ENCODE data around the gene DISP3. TPM values are rescaled to one million over a fixed set of nuclear protein-coding genes. Genes with fewer than 3 reads are reported as not detected.
A peak's percentile ranks its signal among the peaks of the same experiment; 100 is the strongest.

The DISP3 gene
- total and polyA plus RNA-seq, 2 of the 13 experiments (the other 11 are each of a cell fraction or from before 2014, with no cell fraction given), result 0.08 to 0.13 TPM

- no peak for TF ChIP-seq MNT (IDR thresholded peaks at IDR 0.05)
- no peak for TF ChIP-seq ZNF432 (CRISPR knock-in tag; IDR thresholded peaks at IDR 0.05; ENCODE audit: borderline replicate concordance)
- no peak for TF ChIP-seq JUND (CRISPR knock-in tag; IDR thresholded peaks at IDR 0.05)
- no peak for TF ChIP-seq ZNF512 (CRISPR knock-in tag; IDR thresholded peaks at IDR 0.05)
- TF ChIP-seq CBFB (CRISPR knock-in tag; IDR thresholded peaks at IDR 0.05), result no peak; the same call in 1 of the 2 replicates
- TF ChIP-seq MXD1 (CRISPR knock-in tag; IDR thresholded peaks at IDR 0.05), result peak; percentile 71; the same call in 1 of the 2 replicates
- TF ChIP-seq ZNF558 (CRISPR knock-in tag; IDR thresholded peaks at IDR 0.05; ENCODE audit: borderline replicate concordance), result peak; percentile 96; the same call in 1 of the 2 replicates
- TF ChIP-seq MTF2 (CRISPR knock-in tag; IDR thresholded peaks at IDR 0.05; ENCODE audit: borderline replicate concordance), result no peak
- no peak for TF ChIP-seq MBD4 (IDR thresholded peaks at IDR 0.05; ENCODE audit: borderline replicate concordance, low read length)
- TF ChIP-seq AFF4 (CRISPR knock-in tag; IDR thresholded peaks at IDR 0.05), result no peak
- TF ChIP-seq ZNF275 (CRISPR knock-in tag; IDR thresholded peaks at IDR 0.05; ENCODE audit: borderline replicate concordance), result peak; percentile 95; the same call in 1 of the 2 replicates
- TF ChIP-seq KDM6A (CRISPR knock-in tag; IDR thresholded peaks at IDR 0.05; ENCODE audit: low read depth), result peak; percentile 49; the same call in 1 of the 2 replicates
- TF ChIP-seq ZBTB4 (CRISPR knock-in tag; IDR thresholded peaks at IDR 0.05; ENCODE audit: borderline replicate concordance), result no peak
- TF ChIP-seq ZNF605 (CRISPR knock-in tag; IDR thresholded peaks at IDR 0.05), result peak; percentile 93; the same call in 1 of the 2 replicates
- TF ChIP-seq RBM22 (optimal IDR thresholded peaks at IDR 0.05; ENCODE audit: low read length), result no peak
- 0 out of 2 replicates have a peak, but pooled peaks have one; percentile 51 for TF ChIP-seq DR1 (CRISPR knock-in tag; IDR thresholded peaks at IDR 0.05)
Measured at GRCh38 chr1:11550664-11551283, 71.8 kb downstream of the DISP3 start (continued).

Measured in HepG2 (cell line).